ENCODE data around the gene GPR137.

- TF ChIP-seq RAD21 (IDR thresholded peaks at IDR 0.05) = no peak
- no peak for TF ChIP-seq CTCF (IDR thresholded peaks at IDR 0.05; ENCODE audit: low read depth, low read length, missing input control)
- no peak for TF ChIP-seq FOXA1 (IDR thresholded peaks at IDR 0.05)
- TF ChIP-seq SP1 (IDR thresholded peaks at IDR 0.05) = no peak
- TF ChIP-seq YY1 (IDR thresholded peaks at IDR 0.05) = no peak
- TF ChIP-seq REST (IDR thresholded peaks at IDR 0.05) = no peak
- TF ChIP-seq EGR1 (IDR thresholded peaks at IDR 0.05; ENCODE audit: low read depth in 2 of 2) = no peak
- no peak for TF ChIP-seq ATF3 (IDR thresholded peaks at IDR 0.05)
- no peak for TF ChIP-seq JUND (IDR thresholded peaks at IDR 0.05)
- no peak for TF ChIP-seq TAF1 (conservative IDR thresholded peaks at IDR 0.05)
- no peak for TF ChIP-seq GABPA (IDR thresholded peaks at IDR 0.05 in 1 of 2, conservative IDR thresholded peaks at IDR 0.05 in 1 of 2)
- no peak for TF ChIP-seq MAX (IDR thresholded peaks at IDR 0.05)
- TF ChIP-seq ZBTB33 (IDR thresholded peaks at IDR 0.05) = no peak
Observed at GRCh38 chr11:64245401-64245796, 40.2 kb upstream of the GPR137 start.
